SK-MEL-5 (cell line): Measurements from ENCODE around the gene SLC23A1. TPM values are rescaled to one million over a fixed set of nuclear protein-coding genes. Genes with fewer than 3 reads are reported as not detected.

Experiments
- DNase-seq: peaks from one replicate; pipeline ENCODE4 v3.0.0-alpha.2; 2016; ENCODE audit warnings: low read depth, low spot score
- in situ Hi-C: cut with HindIII; loops from 2 replicates; pipeline ENCODE4 v1.10.0; 2016; ENCODE audit warnings: low sequenced_read_pairs, high pct_unique_total_duplicates, low pct_unique_long_range_greater_than_20kb
- polyA plus RNA-seq, 2 experiments: library from polyadenylated mRNA; depleted of rRNA; stranded (reverse); fragments of >200 nt; gene quantifications; 2 replicates each; pipeline ENCODE4 v1.2.3, GENCODE V29; 2015
- total RNA-seq: library from RNA; depleted of rRNA; stranded (reverse); fragments of >200 nt; shearing (Covaris generic); gene quantifications from 2 replicates; pipeline ENCODE4 v1.2.3, GENCODE V29; 2014; rRNA removed

The SLC23A1 gene
- not detected in 2 replicates for total RNA-seq
- polyA plus RNA-seq (2015; cell fraction: cytosol; rRNA removed) = 0.05 TPM in 1 of 2 replicates, not detected in the other
- polyA plus RNA-seq (2015; cell fraction: nucleus; rRNA removed) = not detected in 2 replicates

GRCh38 chr5:139383275-139383992 is at the start of gene SLC23A1:
Gene SLC23A1, minus strand, starts transcription at chr5:139383297. Its CDS starts 44 bp downstream, at chr5:139383253.
- DNase-seq = no peak

GRCh38 chr5:139431706-139432105 is 48.6 kb upstream of the SLC23A1 start:
- DNase-seq = no peak
- in situ Hi-C loops = no loop called here

More at GRCh38 chr5:139383275-139383992, at the start of gene SLC23A1:
- in situ Hi-C loops = no loop called here

- DNase-seq = no peak
- in situ Hi-C loops = no loop called here
These were observed 46.9 kb upstream of the SLC23A1 start for GRCh38 chr5:139430015-139430414.

- DNase-seq = no peak
- in situ Hi-C loops = no loop called here
These were observed 43.2 kb upstream of the SLC23A1 start for GRCh38 chr5:139426203-139426885.

GRCh38 chr5:139425497-139425896 is 42.4 kb upstream of the SLC23A1 start:
- DNase-seq = no peak
- in situ Hi-C loops = no loop called here

- peak; percentile 84 for DNase-seq
- in situ Hi-C loops = loop anchor here (25.0 kb wide), 1 partner anchor 140 kb away; the partner anchor contains the start of gene UBE2D2
These were observed 39.3 kb upstream of the SLC23A1 start for GRCh38 chr5:139422307-139422893.

- in situ Hi-C loops = loop anchor here (25.0 kb wide), 1 partner anchor 143 kb away; the partner anchor contains the start of gene UBE2D2
- no peak for DNase-seq
These were observed 36.4 kb upstream of the SLC23A1 start for GRCh38 chr5:139419226-139420192.

GRCh38 chr5:139418793-139419192 is 35.7 kb upstream of the SLC23A1 start:
- DNase-seq = no peak
- in situ Hi-C loops = loop anchor here (25.0 kb wide), 1 partner anchor 144 kb away; the partner anchor contains the start of gene UBE2D2

GRCh38 chr5:139417214-139417613 is 34.1 kb upstream of the SLC23A1 start:
- in situ Hi-C loops = loop anchor here (25.0 kb wide), 1 partner anchor 145 kb away; the partner anchor contains the start of gene UBE2D2
- no peak for DNase-seq

GRCh38 chr5:139416651-139417050 is 33.6 kb upstream of the SLC23A1 start:
- in situ Hi-C loops = loop anchor here (25.0 kb wide), 1 partner anchor 146 kb away; the partner anchor contains the start of gene UBE2D2
- DNase-seq = no peak

GRCh38 chr5:139415869-139416268 is 32.8 kb upstream of the SLC23A1 start:
- in situ Hi-C loops = loop anchor here (25.0 kb wide), 1 partner anchor 146 kb away; the partner anchor contains the start of gene UBE2D2
- DNase-seq = no peak

GRCh38 chr5:139415221-139415861 is 32.2 kb upstream of the SLC23A1 start:
- DNase-seq = no peak
- in situ Hi-C loops = loop anchor here (25.0 kb wide), 1 partner anchor 147 kb away; the partner anchor contains the start of gene UBE2D2

- DNase-seq = peak; percentile 55
- in situ Hi-C loops = loop anchor here (25.0 kb wide), 1 partner anchor 148 kb away; the partner anchor contains the start of gene UBE2D2
These were observed 31.6 kb upstream of the SLC23A1 start for GRCh38 chr5:139414581-139415130.

GRCh38 chr5:139413963-139414362 is 30.9 kb upstream of the SLC23A1 start:
- in situ Hi-C loops = loop anchor here (25.0 kb wide), 1 partner anchor 148 kb away; the partner anchor contains the start of gene UBE2D2

GRCh38 chr5:139413153-139413552 is 30.1 kb upstream of the SLC23A1 start:
- DNase-seq = no peak
- in situ Hi-C loops = loop anchor here (25.0 kb wide), 1 partner anchor 149 kb away; the partner anchor contains the start of gene UBE2D2

More at GRCh38 chr5:139413963-139414362, 30.9 kb upstream of the SLC23A1 start:
- no peak for DNase-seq
